Osteoblast (primary cell): ENCODE measurements around the gene GPX6. TPM values are rescaled to one million over a fixed set of nuclear protein-coding genes. Genes with fewer than 3 reads are reported as not detected.
"Not testable (repeated sequence)": the region's sequence is repeated elsewhere in the genome, so short reads cannot be mapped to it uniquely, and the experiment has no call there.

Experiments used
- DNase-seq: peaks from one replicate; pipeline ENCODE4 v3.0.0; 2011; ENCODE audit warnings: low spot score, mixed read lengths; ENCODE audit not compliant: insufficient read length; ENCODE audit errors: missing footprints
- H2AFZ ChIP-seq: 2 replicates; pipeline ENCODE4 v1.6.0; 2011; ENCODE audit warnings: mild to moderate bottlenecking, low read length
- H3K27ac ChIP-seq: 2 replicates; pipeline ENCODE4 v1.5.1; 2011; ENCODE audit warnings: mild to moderate bottlenecking, low read depth, low read length, moderate library complexity
- H3K27me3 ChIP-seq: 2 replicates; pipeline ENCODE4 v1.6.0; 2012; ENCODE audit warnings: mild to moderate bottlenecking, control low read depth, inconsistent platforms, low read length, moderate library complexity; ENCODE audit not compliant: insufficient read depth
- H3K36me3 ChIP-seq: 2 replicates; pipeline ENCODE4 v1.5.1; 2011; ENCODE audit warnings: mild to moderate bottlenecking, low read length, control low read depth, moderate library complexity; ENCODE audit not compliant: insufficient read depth
- H3K4me1 ChIP-seq: 2 replicates; pipeline ENCODE4 v1.5.1; 2011; ENCODE audit warnings: mild to moderate bottlenecking, low read length, control low read depth, moderate library complexity; ENCODE audit not compliant: insufficient read depth
- H3K4me2 ChIP-seq: 2 replicates; pipeline ENCODE4 v1.6.0; 2011; ENCODE audit warnings: mild to moderate bottlenecking, low read length; ENCODE audit not compliant: insufficient read depth
- H3K4me3 ChIP-seq: fragments of 200-600 bp; sonication (generic); 3 replicates; pipeline ENCODE4 v1.5.1; 2012; ENCODE audit warnings: mild to moderate bottlenecking, low read length, inconsistent platforms; ENCODE audit not compliant: insufficient read depth
- H3K79me2 ChIP-seq: 2 replicates; pipeline ENCODE4 v1.6.0; 2012; ENCODE audit warnings: mild to moderate bottlenecking, low read length, control low read depth, inconsistent platforms; ENCODE audit not compliant: insufficient read depth
- H3K9me3 ChIP-seq: 2 replicates; pipeline ENCODE4 v1.5.1; 2011; ENCODE audit warnings: low read depth, low read length, control low read depth
- H4K20me1 ChIP-seq: 2 replicates; pipeline ENCODE4 v1.6.0; 2012; ENCODE audit warnings: mild to moderate bottlenecking, low read length, control low read depth; ENCODE audit not compliant: insufficient read depth
- CTCF ChIP-seq: IDR thresholded peaks from 2 replicates; pipeline ENCODE4 v1.5.1; 2011; ENCODE audit warnings: mild to moderate bottlenecking, low read depth, low read length, moderate library complexity; ENCODE audit errors: extremely low read depth
- total RNA-seq: library from RNA; depleted of rRNA; stranded (reverse); fragments of >200 nt; gene quantifications from 2 replicates; pipeline ENCODE4 v1.2.3, GENCODE V29; 2012

GPX6 gene
- total RNA-seq, 1 donor = not detected

DNA sequence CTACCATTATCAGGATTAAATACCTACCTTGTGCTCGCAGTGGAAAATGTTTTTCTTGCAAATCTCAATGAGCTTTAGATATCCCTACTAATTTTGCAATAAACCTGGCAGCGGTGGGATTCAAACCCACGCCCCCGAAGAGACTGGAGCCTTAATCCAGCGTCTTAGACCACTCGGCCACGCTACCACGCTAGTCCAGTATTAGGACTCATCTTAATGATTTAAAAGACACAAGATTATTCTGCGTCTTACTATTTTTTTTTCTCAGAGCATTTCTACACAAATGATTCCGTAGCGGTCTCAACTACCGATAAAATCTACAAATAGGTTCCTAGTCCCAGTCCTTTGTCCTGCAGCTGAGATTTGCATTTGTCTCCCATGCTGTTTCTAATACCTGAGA, 37.1 kb downstream of the GPX6 start:
- Histone ChIP-seq H3K9me3 (no peaks in the 10 kb centered on the region), H3K27me3 (peaks cover 21% of the 10 kb centered on the region), H2AFZ (no peak overlapping the region), H3K79me2 (no peaks in the 10 kb centered on the region), H3K4me2 (peak overlapping the region; percentile 17), H4K20me1 (no peaks in the 10 kb centered on the region), H3K36me3 (no peaks in the 10 kb centered on the region), H3K4me3 (no peak overlapping the region), H3K27ac (no peak overlapping the region), H3K4me1 (peaks cover 9% of the 10 kb centered on the region)
- TF ChIP-seq CTCF = no peak
- DNase-seq = no peak

DNA sequence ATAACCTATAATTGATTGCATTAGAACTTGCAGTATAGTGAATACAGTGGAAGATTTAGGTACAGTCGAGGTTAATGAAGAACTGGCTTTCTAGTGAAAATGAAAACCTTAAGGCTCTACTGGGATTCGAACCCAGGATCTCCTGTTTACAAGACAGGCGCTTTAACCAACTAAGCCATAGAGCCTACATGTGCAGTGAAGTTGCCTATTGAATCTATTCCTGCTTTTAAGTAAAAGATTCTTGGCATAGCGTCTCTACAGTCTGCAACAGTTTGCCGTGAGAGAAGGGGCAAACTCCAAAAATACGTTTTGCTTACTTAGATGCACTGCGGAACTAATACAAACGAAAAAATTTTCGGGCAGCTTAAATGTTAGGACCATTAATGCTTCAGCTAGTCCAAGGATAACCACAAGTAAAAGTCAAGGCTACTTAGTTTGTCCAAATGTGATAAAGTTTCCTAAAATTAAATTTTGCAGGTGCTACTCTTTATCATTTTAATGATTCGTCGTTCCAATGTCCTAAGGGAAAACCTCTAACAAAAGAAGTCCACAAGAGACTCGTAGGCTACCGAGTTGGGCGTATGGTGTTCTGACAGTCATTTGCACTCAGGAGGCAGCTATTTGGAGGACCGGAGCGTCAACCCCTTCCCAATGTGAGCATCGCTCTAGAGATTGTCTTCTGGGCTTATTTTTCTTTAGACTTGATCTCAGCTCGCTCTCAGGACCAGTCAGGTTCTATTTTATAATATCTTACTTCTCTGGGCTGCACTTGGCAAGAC, 41.0 kb downstream of the GPX6 start:
- H3K4me3 ChIP-seq = peak overlapping the region; percentile 78
- peak; percentile 91 for DNase-seq
- TF ChIP-seq CTCF = no peak
- peaks cover 9% of the 10 kb centered on the region for H3K4me1 ChIP-seq
- H3K79me2 ChIP-seq = no peaks in the 10 kb centered on the region
- H3K9me3 ChIP-seq = no peaks in the 10 kb centered on the region
- H3K27me3 ChIP-seq = peaks cover 14% of the 10 kb centered on the region
- H3K4me2 ChIP-seq = peak overlapping the region; percentile 91
- H3K36me3 ChIP-seq = no peaks in the 10 kb centered on the region
- H2AFZ ChIP-seq = peak overlapping the region; percentile 91
- no peak overlapping the region for H3K27ac ChIP-seq
- H4K20me1 ChIP-seq = no peaks in the 10 kb centered on the region

DNA sequence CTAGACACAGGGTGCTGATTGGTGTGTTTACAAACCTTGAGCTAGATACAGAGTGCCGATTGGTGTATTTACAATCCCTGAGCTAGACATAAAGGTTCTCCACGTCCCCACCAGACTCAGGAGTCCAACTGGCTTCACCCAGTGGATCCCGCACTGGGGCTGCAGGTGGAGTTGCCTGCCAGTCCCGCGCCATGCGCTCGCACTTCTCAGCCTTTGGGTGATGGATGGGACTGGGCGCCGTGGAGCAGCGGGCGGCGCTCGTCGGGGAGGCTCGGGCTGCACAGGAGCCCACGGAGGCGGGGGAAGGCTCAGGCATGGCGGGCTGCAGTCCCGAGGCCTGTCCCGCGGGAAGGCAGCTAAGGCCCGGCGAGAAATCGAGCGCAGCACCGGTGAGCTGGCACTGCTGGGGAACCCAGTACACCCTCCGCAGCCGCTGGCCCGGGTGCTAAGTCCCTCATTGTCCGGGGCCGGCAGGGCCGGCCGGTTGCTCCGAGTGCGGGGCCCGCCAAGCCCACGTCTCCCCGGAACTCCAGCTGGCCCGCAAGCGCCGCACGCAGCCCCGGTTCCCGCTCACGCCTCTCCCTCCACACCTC, 46.3 kb downstream of the GPX6 start:
- H3K9me3 ChIP-seq, H3K4me1 ChIP-seq, H3K4me2 ChIP-seq, H4K20me1 ChIP-seq, H3K79me2 ChIP-seq, H3K27me3 ChIP-seq, H2AFZ ChIP-seq, DNase-seq, H3K36me3 ChIP-seq, H3K27ac ChIP-seq, H3K4me3 ChIP-seq: not testable (repeated sequence)

DNA sequence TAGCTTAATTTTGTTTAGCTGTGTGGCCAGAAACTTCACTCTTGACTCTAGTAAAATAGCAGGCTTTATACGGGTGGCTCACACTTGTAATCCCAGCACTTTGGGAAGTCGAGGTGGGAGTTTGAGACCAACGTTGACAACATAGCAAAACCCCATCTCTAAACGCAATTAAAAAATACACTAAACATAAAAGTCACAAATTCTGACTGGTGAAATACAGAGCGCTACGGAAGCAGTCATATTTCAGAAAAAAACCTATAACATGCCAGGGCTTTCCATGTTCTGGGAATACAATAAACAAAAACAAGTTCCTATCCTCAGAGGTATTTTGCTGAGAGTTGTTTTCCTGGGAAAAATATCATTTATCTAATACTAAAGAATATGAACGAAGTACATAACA, 47.5 kb downstream of the GPX6 start:
- no peaks in the 10 kb centered on the region for H3K9me3 ChIP-seq
- H3K27me3 ChIP-seq = no peaks in the 10 kb centered on the region
- H3K4me2 ChIP-seq = no peak overlapping the region
- H3K27ac ChIP-seq = no peak overlapping the region
- H4K20me1 ChIP-seq = no peaks in the 10 kb centered on the region
- no peaks in the 10 kb centered on the region for H3K79me2 ChIP-seq
- no peak for TF ChIP-seq CTCF
- no peaks in the 10 kb centered on the region for H3K4me1 ChIP-seq
- H3K4me3 ChIP-seq = no peak overlapping the region
- DNase-seq = no peak
- H3K36me3 ChIP-seq = no peaks in the 10 kb centered on the region
- no peak overlapping the region for H2AFZ ChIP-seq
